Activated CD8-positive, alpha-beta memory T cell treated with anti-CD3 and anti-CD28 coated beads, Interleukin-2, amount 50 U/mL, for 1 hour (primary cell): ENCODE measurements around the gene BANF2.
"Not testable (repeated sequence)": the region's sequence is repeated elsewhere in the genome, so short reads cannot be mapped to it uniquely, and the experiment has no call there.

ENCODE experiments used
- DNase-seq: peaks from one replicate; pipeline ENCODE4 v3.0.0-alpha.2; 2020; ENCODE audit errors: extremely low read depth

BANF2 gene

GRCh38 chr20:17699931-17700351 lies at the start of gene BANF2:
Gene BANF2 (plus strand): TSS chr20:17699966. CDS start chr20:17725026, 25,060 bp downstream.
- no peak for DNase-seq

GRCh38 chr20:17650301-17651128 lies 49.3 kb upstream of the BANF2 start:
- DNase-seq, result no peak

GRCh38 chr20:17651129-17651759 lies 48.5 kb upstream of the BANF2 start:
- DNase-seq, result no peak

GRCh38 chr20:17651760-17652388 lies 47.9 kb upstream of the BANF2 start:
- DNase-seq, result no peak

GRCh38 chr20:17652411-17652810 lies 47.4 kb upstream of the BANF2 start:
- DNase-seq, result no peak

- no peak for DNase-seq
Observed at GRCh38 chr20:17653835-17654648, 45.7 kb upstream of the BANF2 start.

- DNase-seq, result no peak
Observed at GRCh38 chr20:17654649-17655285, 45.0 kb upstream of the BANF2 start.

GRCh38 chr20:17655286-17655651 lies 44.5 kb upstream of the BANF2 start:
- no peak for DNase-seq

- DNase-seq, result no peak
Observed at GRCh38 chr20:17655865-17656479, 43.8 kb upstream of the BANF2 start.

GRCh38 chr20:17657079-17657825 lies 42.5 kb upstream of the BANF2 start:
- no peak for DNase-seq

- no peak for DNase-seq
Observed at GRCh38 chr20:17657898-17658647, 41.7 kb upstream of the BANF2 start.

GRCh38 chr20:17658648-17658993 lies 41.1 kb upstream of the BANF2 start:
- no peak for DNase-seq

- not testable (repeated sequence) for DNase-seq
Observed at GRCh38 chr20:17659344-17659743, 40.4 kb upstream of the BANF2 start.

GRCh38 chr20:17659801-17660200 lies 40.0 kb upstream of the BANF2 start:
- no peak for DNase-seq

- DNase-seq, result no peak
Observed at GRCh38 chr20:17660667-17661066, 39.1 kb upstream of the BANF2 start.

GRCh38 chr20:17661121-17661744 lies 38.5 kb upstream of the BANF2 start:
- DNase-seq, result no peak

GRCh38 chr20:17662333-17663039 lies 37.3 kb upstream of the BANF2 start:
- no peak for DNase-seq

- DNase-seq, result no peak
Observed at GRCh38 chr20:17663040-17663399, 36.7 kb upstream of the BANF2 start.

- no peak for DNase-seq
Observed at GRCh38 chr20:17663486-17663885, 36.3 kb upstream of the BANF2 start.
